SK-N-MC (cell line): ENCODE measurements around the gene MMP2.

Experiments
- EZH2 ChIP-seq: fragments of 200-600 bp; sonication (generic); IDR thresholded peaks from one replicate; pipeline ENCODE4 v1.6.1; 2017; ENCODE audit warnings: antibody characterized with exemption
- FOXP2 ChIP-seq: optimal IDR thresholded peaks from 2 replicates; pipeline ENCODE3; 2011; ENCODE audit warnings: mild to moderate bottlenecking, moderate library complexity; ENCODE audit not compliant: insufficient read depth; ENCODE audit errors: extremely low read length, control extremely low read depth
- POLR2AphosphoS5 ChIP-seq: IDR thresholded peaks from 2 replicates; pipeline ENCODE4 v1.6.1; 2012; ENCODE audit warnings: mild to moderate bottlenecking, low read depth, low read length, borderline replicate concordance

DNA sequence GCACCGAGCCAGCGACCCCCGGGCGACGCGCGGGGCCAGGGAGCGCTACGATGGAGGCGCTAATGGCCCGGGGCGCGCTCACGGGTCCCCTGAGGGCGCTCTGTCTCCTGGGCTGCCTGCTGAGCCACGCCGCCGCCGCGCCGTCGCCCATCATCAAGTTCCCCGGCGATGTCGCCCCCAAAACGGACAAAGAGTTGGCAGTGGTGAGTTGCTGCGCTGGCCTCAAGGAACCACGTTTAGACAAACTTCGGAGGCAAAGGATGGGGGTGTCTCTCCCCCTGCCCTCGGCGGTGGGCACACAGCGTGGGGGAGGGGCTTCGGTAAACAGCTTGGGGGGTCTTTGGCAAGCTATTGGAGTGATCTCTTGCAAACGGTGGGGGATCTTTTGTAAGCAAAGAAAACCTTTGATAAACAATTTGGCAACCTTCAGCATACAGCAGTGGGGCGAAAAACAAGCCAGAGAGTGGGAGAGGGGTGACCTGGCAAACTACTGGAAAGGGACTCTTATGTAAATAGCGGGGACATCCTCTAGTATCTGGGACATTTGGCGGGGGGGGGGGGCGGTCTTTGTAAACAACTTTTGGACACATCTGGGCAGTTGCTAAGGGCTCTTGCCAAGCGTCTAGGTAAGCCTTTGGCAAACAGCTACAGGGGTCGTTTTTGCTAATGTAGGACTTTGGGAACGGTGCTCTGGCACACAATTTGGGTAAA, 587 bp downstream of the MMP2 start:
- no peak for TF ChIP-seq EZH2
- TF ChIP-seq POLR2AphosphoS5, result no peak
- TF ChIP-seq FOXP2, result no peak
